Activated T-helper 1 cell treated with anti-CD3 and anti-CD28 coated beads, Interleukin-2, amount 50 U/mL, for 16 hours (primary cell): ENCODE measurements around the gene CD22.

ENCODE experiments used
- DNase-seq, 2 donors: peaks; one replicate each; pipeline ENCODE4 v3.0.0-alpha.2; 2020; ENCODE audit warnings: low read depth in 1 of 2, low spot score in 1 of 2

Gene CD22

GRCh38 chr19:35295792-35296462 lies 33.1 kb upstream of the CD22 start:
- DNase-seq: peak in 1 of 2 donors; percentile 24

GRCh38 chr19:35296644-35297514 lies 32.1 kb upstream of the CD22 start:
- DNase-seq: no peak

GRCh38 chr19:35297515-35297848 lies 31.5 kb upstream of the CD22 start:
- no peak for DNase-seq

GRCh38 chr19:35297922-35298321 lies 31.1 kb upstream of the CD22 start:
- DNase-seq: no peak

GRCh38 chr19:35298561-35298972 lies 30.4 kb upstream of the CD22 start:
- DNase-seq: no peak

GRCh38 chr19:35299523-35300338 lies 29.3 kb upstream of the CD22 start:
- no peak for DNase-seq

GRCh38 chr19:35300339-35300649 lies 28.7 kb upstream of the CD22 start:
- no peak for DNase-seq

GRCh38 chr19:35301961-35302360 lies 27.0 kb upstream of the CD22 start:
- DNase-seq: no peak

- no peak for DNase-seq
Observed at GRCh38 chr19:35302446-35302845, 26.5 kb upstream of the CD22 start.

GRCh38 chr19:35303357-35303915 lies 25.6 kb upstream of the CD22 start:
- DNase-seq: no peak

GRCh38 chr19:35304036-35304435 lies 25.0 kb upstream of the CD22 start:
- no peak for DNase-seq

- DNase-seq: no peak
Observed at GRCh38 chr19:35305181-35305580, 23.8 kb upstream of the CD22 start.

GRCh38 chr19:35306473-35307246 lies 22.3 kb upstream of the CD22 start:
- DNase-seq: no peak

GRCh38 chr19:35307931-35308330 lies 21.1 kb upstream of the CD22 start:
- no peak for DNase-seq

- no peak for DNase-seq
Observed at GRCh38 chr19:35308910-35309309, 20.1 kb upstream of the CD22 start.

- no peak for DNase-seq
Observed at GRCh38 chr19:35309481-35310279, 19.3 kb upstream of the CD22 start.

GRCh38 chr19:35310331-35310730 lies 18.7 kb upstream of the CD22 start:
- no peak for DNase-seq

- DNase-seq: no peak
Observed at GRCh38 chr19:35310811-35311465, 18.0 kb upstream of the CD22 start.

- DNase-seq: no peak
Observed at GRCh38 chr19:35311901-35312665, 16.9 kb upstream of the CD22 start.
